Immature natural killer cell (primary cell): ENCODE measurements around the gene P4HTM. TPM values are rescaled to one million over a fixed set of nuclear protein-coding genes. Genes with fewer than 3 reads are reported as not detected.
A peak's percentile ranks its signal among the peaks of the same experiment; 100 is the strongest.

Experiments
- DNase-seq, 3 donors: peaks; one replicate each; pipeline ENCODE4 v3.0.0; 2022; ENCODE audit warnings: mixed read lengths in 1 of 3
- H3K27ac Mint-ChIP-seq, 6 donors: one replicate each; pipeline ENCODE4 v1.8.0; 2020; ENCODE audit warnings: mixed read lengths in 6 of 6, mild to moderate bottlenecking in 5 of 6, inconsistent platforms in 4 of 6, moderate library complexity in 3 of 6
- H3K27me3 Mint-ChIP-seq, 3 donors: one replicate each; pipeline ENCODE4 v1.8.0; 2020 to 2021; ENCODE audit warnings: low read depth in 3 of 3, mild to moderate bottlenecking in 3 of 3, mixed read lengths in 3 of 3, moderate library complexity in 3 of 3, inconsistent platforms in 1 of 3
- H3K36me3 Mint-ChIP-seq, 3 donors: one replicate each; pipeline ENCODE4 v1.8.0; 2020; ENCODE audit warnings: mixed read lengths in 3 of 3, inconsistent platforms in 2 of 3, mild to moderate bottlenecking in 2 of 3
- H3K4me1 Mint-ChIP-seq, 2 donors: one replicate each; pipeline ENCODE4 v1.8.0; 2020; ENCODE audit warnings: inconsistent platforms in 2 of 2, mild to moderate bottlenecking in 2 of 2, mixed read lengths in 2 of 2, moderate library complexity in 1 of 2
- H3K4me3 Mint-ChIP-seq, 5 donors: one replicate each; pipeline ENCODE4 v1.8.0; 2020; ENCODE audit warnings: mild to moderate bottlenecking in 5 of 5, mixed read lengths in 5 of 5, inconsistent platforms in 3 of 5, moderate library complexity in 3 of 5
- H3K9me3 Mint-ChIP-seq, 6 donors: one replicate each; pipeline ENCODE4 v1.8.0; 2020; ENCODE audit warnings: mild to moderate bottlenecking in 6 of 6, mixed read lengths in 6 of 6, inconsistent platforms in 4 of 6, moderate library complexity in 3 of 6
- polyA plus RNA-seq, 3 donors: library from polyadenylated mRNA; unstranded; fragments of 300-500 nt; fragmentation: Illumina TruSeq; gene quantifications; one replicate each; pipeline ENCODE4 v1.2.3, GENCODE V29; 2021

P4HTM gene
- polyA plus RNA-seq, 3 donors from 2014 or later = 16.8 to 26.8 (median 24.9) TPM

DNA sequence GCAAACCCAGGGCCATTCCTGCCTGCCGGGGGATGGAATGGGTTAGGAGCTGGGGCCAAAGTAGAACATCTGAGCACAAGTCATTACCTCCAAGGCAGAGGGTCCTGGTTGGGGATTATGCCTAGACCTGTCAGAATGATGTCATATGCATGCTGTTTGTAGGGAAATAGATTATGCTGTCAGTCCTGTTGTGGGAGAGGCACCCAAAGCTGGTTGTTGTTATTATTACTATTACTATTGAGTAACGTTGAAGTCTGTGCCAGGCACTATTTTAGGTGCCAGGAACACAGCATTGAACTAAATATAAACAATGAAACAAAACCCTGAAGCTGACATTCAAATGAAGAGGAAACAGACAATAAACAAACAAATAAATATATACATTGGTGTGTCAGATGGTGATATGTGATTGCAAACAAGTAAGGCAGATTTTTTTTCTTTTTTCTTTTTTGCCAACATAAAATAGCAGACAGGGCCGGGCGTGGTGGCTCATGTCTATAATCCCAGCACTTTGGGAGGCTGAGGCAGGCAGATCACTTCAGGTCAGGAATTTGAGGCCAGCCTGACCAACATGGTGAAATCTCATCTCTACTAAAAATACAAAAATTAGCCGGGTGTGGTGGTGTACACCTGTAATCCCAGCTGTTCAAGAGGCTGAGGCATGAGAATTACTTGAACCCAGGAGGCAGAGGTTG, 2.0 kb downstream of the P4HTM start:
- Mint-ChIP-seq H3K4me3 (peak overlapping the region; percentile 39 to 90 (median 67)), H3K36me3 (peaks cover 0 to 4% (median 0%) of the 10 kb centered on the region in 3 donors), H3K27me3 (peaks cover 0 to 6% (median 4%) of the 10 kb centered on the region in 3 donors), H3K27ac (peak overlapping the region in 4 of 6 donors; percentile 41 to 61 (median 55)), H3K9me3 (no peaks in the 10 kb centered on the region), H3K4me1 (peaks cover 32 to 47% of the 10 kb centered on the region in 2 donors)
- DNase-seq = no peak

DNA sequence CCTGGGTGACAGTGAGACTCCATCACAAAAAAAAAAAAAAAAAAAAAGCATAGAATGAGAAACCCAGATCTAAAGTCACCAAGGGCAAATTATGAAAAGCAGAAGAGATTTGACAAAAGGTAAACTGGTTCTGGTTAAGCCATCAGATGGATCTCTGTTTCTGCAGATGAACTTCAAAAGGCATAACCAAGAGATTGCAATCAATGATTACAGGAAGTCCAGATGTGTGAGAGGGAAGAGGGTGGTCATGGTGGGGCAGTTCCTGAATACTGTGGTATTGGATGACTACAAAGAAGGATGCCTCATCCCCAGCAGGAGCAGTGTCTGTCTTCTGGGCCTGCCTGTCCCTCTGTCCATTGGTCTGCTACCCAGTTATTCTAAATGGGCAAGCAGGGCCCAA, 3.8 kb downstream of the P4HTM start:
- no peaks in the 10 kb centered on the region for H3K9me3 Mint-ChIP-seq
- H3K4me1 Mint-ChIP-seq = peaks cover 28 to 38% of the 10 kb centered on the region in 2 donors
- no peak overlapping the region for H3K27ac Mint-ChIP-seq
- H3K4me3 Mint-ChIP-seq = no peak overlapping the region
- peaks cover 0 to 4% (median 0%) of the 10 kb centered on the region in 3 donors for H3K36me3 Mint-ChIP-seq
- no peak for DNase-seq
- H3K27me3 Mint-ChIP-seq = peaks cover 0 to 4% (median 1%) of the 10 kb centered on the region in 3 donors

DNA sequence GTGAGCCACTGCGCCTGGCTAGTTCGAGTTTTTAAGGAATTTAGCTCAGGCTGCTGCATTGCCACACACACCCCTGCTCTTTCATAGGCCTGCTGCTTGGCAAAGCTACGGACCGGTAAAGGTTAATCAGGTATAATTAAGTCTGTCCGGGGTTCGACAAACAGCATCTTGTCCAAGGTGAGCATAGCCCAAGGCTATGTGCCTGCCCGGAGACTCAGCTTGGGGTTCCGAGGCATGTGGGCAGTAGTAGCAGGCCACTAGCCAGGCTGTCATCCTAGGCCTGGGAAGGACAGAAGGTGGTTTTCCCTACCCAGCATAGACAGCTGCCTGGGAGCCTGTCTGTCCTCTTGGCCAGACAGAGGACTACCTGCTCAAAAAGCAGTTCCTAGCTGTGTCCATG, 6.6 kb downstream of the P4HTM start:
- peaks cover 0 to 4% (median 0%) of the 10 kb centered on the region in 3 donors for H3K36me3 Mint-ChIP-seq
- no peak overlapping the region for H3K27ac Mint-ChIP-seq
- H3K27me3 Mint-ChIP-seq = no peaks in the 10 kb centered on the region
- no peak overlapping the region for H3K4me3 Mint-ChIP-seq
- H3K9me3 Mint-ChIP-seq = no peaks in the 10 kb centered on the region
- peaks cover 8 to 18% of the 10 kb centered on the region in 2 donors for H3K4me1 Mint-ChIP-seq
- no peak for DNase-seq

DNA sequence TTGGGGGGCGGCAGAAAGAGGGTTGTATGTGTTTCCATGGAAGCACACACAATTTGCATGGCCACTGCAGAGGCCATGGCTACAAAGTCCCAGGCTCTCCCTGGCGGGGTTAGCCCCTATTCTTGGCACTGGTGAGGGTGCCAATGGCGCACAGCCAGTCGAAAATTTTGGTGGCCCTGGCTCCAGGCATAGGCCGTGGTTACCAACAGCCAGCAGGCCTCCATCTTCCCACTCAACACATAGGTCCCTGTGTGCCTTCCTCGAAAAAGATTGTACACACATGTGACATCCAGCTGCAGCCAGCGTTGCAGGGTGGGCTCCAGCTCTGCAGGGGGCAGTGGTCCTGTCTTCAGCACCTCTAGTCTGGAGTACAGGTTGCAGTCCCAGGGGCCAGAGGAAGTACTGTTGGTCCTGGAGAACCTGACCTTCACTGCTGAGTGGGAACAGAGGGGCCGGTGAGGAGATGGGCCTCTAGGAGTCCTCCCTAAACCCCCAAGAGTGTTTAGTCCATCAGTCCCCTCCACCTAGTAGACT, 7.1 kb downstream of the P4HTM start:
- DNase-seq = no peak
- no peak overlapping the region for H3K27ac Mint-ChIP-seq
- H3K4me3 Mint-ChIP-seq = no peak overlapping the region
- no peaks in the 10 kb centered on the region for H3K27me3 Mint-ChIP-seq
- H3K4me1 Mint-ChIP-seq = peaks cover 4 to 13% of the 10 kb centered on the region in 2 donors
- no peaks in the 10 kb centered on the region for H3K9me3 Mint-ChIP-seq
- H3K36me3 Mint-ChIP-seq = peaks cover 0 to 4% (median 0%) of the 10 kb centered on the region in 3 donors

- no peaks in the 10 kb centered on the region for H3K27me3 Mint-ChIP-seq
- H3K27ac Mint-ChIP-seq = peak overlapping the region in 1 of 6 donors; percentile 30
These were observed 7.9 kb downstream of the P4HTM start for GRCh38 chr3:48997714-48998637.

DNA sequence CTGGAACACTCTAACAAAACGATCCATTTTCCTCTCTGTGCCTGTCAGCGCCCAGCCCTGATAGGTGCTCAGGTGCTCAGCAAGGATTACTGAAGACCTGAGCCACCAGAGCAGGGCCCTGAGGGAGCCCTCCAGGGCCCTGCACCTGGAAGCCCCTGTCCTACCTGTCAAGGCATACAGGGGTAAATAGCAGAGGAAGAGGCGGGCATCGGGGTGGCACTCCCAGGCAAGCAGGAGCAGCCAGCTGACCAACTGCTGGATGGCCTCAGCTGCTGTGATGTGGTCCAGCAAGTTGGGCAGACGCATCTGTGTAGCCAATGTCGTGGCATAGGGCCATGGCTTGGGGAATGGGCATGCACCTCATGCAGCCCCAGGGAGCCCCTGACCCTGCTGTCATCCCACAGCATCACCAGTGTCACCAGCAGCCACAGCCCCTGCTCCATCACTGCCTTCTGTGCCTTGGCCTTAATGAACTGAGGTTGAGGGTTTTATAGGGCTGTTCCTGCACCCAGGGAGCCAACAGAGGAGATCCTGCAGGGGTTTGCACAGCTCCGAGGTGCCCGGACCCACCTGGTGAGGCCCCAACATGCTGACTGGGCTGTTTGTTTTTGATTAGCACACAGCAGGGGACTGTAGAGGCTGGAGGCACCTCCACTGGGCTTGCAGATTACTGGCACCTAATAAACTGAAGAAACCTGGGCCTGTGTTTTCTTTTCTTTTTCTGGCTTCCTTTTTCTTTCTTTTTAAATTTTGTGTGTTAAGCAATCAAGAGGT, 9.2 kb downstream of the P4HTM start:
- peaks cover 0 to 2% (median 0%) of the 10 kb centered on the region in 3 donors for H3K27me3 Mint-ChIP-seq
- DNase-seq = no peak
- H3K4me1 Mint-ChIP-seq = peaks cover 0 to 2% of the 10 kb centered on the region in 2 donors
- peak overlapping the region in 3 of 6 donors; percentile 43 to 62 (median 49) for H3K27ac Mint-ChIP-seq
- H3K4me3 Mint-ChIP-seq = no peak overlapping the region
- peaks cover 0 to 4% (median 0%) of the 10 kb centered on the region in 3 donors for H3K36me3 Mint-ChIP-seq
- H3K9me3 Mint-ChIP-seq = no peaks in the 10 kb centered on the region

More at GRCh38 chr3:48997714-48998637, 7.9 kb downstream of the P4HTM start:
- no peaks in the 10 kb centered on the region for H3K9me3 Mint-ChIP-seq
- no peak for DNase-seq
- H3K4me3 Mint-ChIP-seq = no peak overlapping the region
- peaks cover 4 to 12% of the 10 kb centered on the region in 2 donors for H3K4me1 Mint-ChIP-seq
- peaks cover 0 to 4% (median 0%) of the 10 kb centered on the region in 3 donors for H3K36me3 Mint-ChIP-seq

GRCh38 chr3:49001155-49001554, 11.1 kb downstream of the P4HTM start:
- Mint-ChIP-seq H3K4me1 (peaks cover under 1% of the 10 kb centered on the region in 2 donors), H3K9me3 (no peaks in the 10 kb centered on the region), H3K4me3 (no peak overlapping the region), H3K27ac (no peak overlapping the region), H3K27me3 (peaks cover 0 to 2% (median 0%) of the 10 kb centered on the region in 3 donors), H3K36me3 (no peaks in the 10 kb centered on the region)
- no peak for DNase-seq

DNA sequence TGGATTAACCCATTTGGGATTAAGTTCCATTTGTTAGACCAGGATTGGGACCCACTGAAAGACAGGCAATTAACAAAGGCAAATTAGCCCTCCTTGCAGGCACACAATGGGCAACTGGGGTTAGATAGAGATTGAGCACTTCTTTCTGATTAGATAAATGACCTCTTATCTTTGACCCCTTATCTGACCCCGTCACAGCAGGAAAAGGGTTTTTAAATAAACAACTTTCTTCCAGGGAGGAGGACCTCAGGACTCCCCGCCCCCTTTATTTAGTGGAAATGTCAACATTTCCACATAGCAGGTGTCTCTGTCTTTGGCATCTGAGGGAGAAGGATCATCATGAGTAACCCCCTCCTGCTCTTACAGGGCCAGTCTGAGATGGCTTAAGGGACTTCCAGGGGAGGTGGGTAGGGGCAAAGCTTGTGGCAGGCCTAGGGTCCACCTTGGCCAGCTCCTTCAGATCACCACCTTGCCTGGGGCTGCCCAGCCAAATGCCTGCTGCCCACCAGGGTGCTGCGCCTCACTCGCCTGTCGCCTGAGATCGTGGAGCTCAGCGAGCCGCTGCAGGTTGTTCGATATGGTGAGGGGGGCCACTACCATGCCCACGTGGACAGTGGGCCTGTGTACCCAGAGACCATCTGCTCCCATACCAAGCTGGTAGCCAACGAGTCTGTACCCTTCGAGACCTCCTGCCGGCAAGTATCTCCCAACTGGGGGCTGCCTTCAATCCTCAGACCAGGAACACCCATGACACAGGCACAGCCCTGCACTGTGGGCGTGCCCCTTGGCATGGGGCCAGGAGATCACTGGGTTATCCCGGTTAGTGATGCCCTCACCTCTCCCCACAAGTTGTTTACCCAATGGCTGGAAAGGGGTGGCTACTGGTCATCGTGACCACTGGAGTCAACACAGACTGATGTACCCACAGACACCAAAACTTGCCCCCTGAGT, 14.6 kb downstream of the P4HTM start:
- Mint-ChIP-seq H3K27ac (no peak overlapping the region), H3K36me3 (no peaks in the 10 kb centered on the region), H3K9me3 (no peaks in the 10 kb centered on the region), H3K4me1 (peaks cover 23 to 31% of the 10 kb centered on the region in 2 donors), H3K4me3 (peak overlapping the region in 1 of 5 donors; percentile 9), H3K27me3 (peaks cover 0 to 10% (median 6%) of the 10 kb centered on the region in 3 donors)
- DNase-seq = no peak

DNA sequence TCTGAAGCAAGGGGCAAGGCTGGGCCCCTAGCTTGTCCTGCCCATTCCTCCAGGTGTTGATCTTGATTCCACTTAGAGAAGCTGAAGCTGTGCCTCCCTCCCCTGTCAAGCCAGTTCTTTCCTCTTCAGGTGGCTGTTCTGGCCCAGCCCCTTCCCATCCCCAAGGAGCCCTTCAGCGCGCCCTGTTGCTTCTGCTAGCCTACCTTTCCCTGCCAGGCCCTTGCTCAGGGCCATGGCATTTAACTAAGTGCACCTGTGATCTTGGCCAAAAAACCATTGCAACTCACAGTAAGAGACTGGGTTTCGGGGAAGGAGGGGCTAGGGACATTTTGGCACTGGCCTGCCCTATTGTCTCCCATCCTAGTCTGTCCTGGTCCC, 15.3 kb downstream of the P4HTM start:
- Mint-ChIP-seq H3K27me3 (peaks cover 0 to 10% (median 6%) of the 10 kb centered on the region in 3 donors), H3K36me3 (no peaks in the 10 kb centered on the region), H3K4me3 (peak overlapping the region in 1 of 5 donors; percentile 9), H3K9me3 (no peaks in the 10 kb centered on the region), H3K4me1 (peaks cover 23 to 31% of the 10 kb centered on the region in 2 donors), H3K27ac (peak overlapping the region in 1 of 6 donors; percentile 11)
- DNase-seq = no peak

GRCh38 chr3:49005998-49006397, 16.0 kb downstream of the P4HTM start:
- Mint-ChIP-seq H3K27ac (peak overlapping the region in 5 of 6 donors; percentile 93 to 99 (median 98)), H3K9me3 (no peaks in the 10 kb centered on the region), H3K36me3 (no peaks in the 10 kb centered on the region), H3K4me1 (peaks cover 23 to 31% of the 10 kb centered on the region in 2 donors), H3K27me3 (peaks cover 0 to 10% (median 6%) of the 10 kb centered on the region in 3 donors), H3K4me3 (peak overlapping the region; percentile 97 to 100 (median 99))
- DNase-seq = no peak

GRCh38 chr3:49006408-49007067, 16.5 kb downstream of the P4HTM start:
- no peaks in the 10 kb centered on the region for H3K9me3 Mint-ChIP-seq
- H3K4me1 Mint-ChIP-seq = peaks cover 23 to 31% of the 10 kb centered on the region in 2 donors
- H3K4me3 Mint-ChIP-seq = peak overlapping the region; percentile 97 to 100 (median 99)
- H3K27ac Mint-ChIP-seq = peak overlapping the region; percentile 93 to 99 (median 98)
- no peaks in the 10 kb centered on the region for H3K36me3 Mint-ChIP-seq
- H3K27me3 Mint-ChIP-seq = peaks cover 0 to 10% (median 6%) of the 10 kb centered on the region in 3 donors
- DNase-seq = no peak
